ENCODE results near the gene RRH.

Gene RRH

DNA sequence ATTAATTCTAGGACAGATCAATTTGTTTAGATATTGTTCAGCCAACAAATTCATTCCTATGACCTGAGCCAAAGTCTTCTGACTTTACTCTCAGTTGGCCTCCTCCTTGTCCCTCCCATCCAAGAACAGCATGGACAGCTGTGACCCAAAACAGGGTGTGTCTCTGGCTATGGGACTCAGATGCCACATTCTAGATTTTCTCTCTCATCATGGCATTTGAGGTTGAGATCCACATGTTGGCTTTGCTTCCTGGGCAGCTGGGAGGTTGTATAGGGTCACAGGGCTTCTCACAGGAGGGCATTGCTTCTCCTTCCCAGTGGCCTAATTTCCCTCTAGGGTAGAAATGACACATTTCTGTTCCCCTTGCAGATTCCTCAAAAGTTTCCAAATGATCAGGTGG lies 62.3 kb downstream of the RRH start:
- DNase-seq, result no peak
